Progenitor cell of endocrine pancreas (in vitro differentiated cells): ENCODE data around the gene HAPLN1. TPM values are rescaled to one million over a fixed set of nuclear protein-coding genes. Genes with fewer than 3 reads are reported as not detected.

Source experiments
- DNase-seq: peaks from one replicate; pipeline ENCODE4 v3.0.0; 2021; ENCODE audit warnings: low spot score; ENCODE audit not compliant: unreplicated experiment
- H3K27ac Mint-ChIP-seq: 2 replicates; pipeline ENCODE4 v1.8.0; 2021; ENCODE audit warnings: mild to moderate bottlenecking, moderate library complexity, mixed read lengths
- H3K27me3 Mint-ChIP-seq: 2 replicates; pipeline ENCODE4 v1.8.0; 2021; ENCODE audit warnings: mixed read lengths
- H3K36me3 Mint-ChIP-seq: 2 replicates; pipeline ENCODE4 v1.8.0; 2022; ENCODE audit warnings: mixed read lengths; ENCODE audit not compliant: insufficient read depth
- H3K4me1 Mint-ChIP-seq: 2 replicates; pipeline ENCODE4 v1.8.0; 2021; ENCODE audit warnings: low read depth, mixed read lengths
- H3K4me3 Mint-ChIP-seq: 2 replicates; pipeline ENCODE4 v1.8.0; 2021; ENCODE audit warnings: low read depth, mild to moderate bottlenecking, moderate library complexity, mixed read lengths
- H3K9me3 Mint-ChIP-seq: 2 replicates; pipeline ENCODE4 v1.8.0; 2021; ENCODE audit warnings: low read depth, mixed read lengths
- total RNA-seq: library from RNA; stranded (reverse); gene quantifications from 2 replicates; pipeline ENCODE4 v1.2.1, GENCODE V29; 2021
- TF ChIP-seq, protein P1 (sequence below): fragments of 200-600 bp; sonication (generic); IDR thresholded peaks from one replicate; pipeline ENCODE4 v1.5.0; 2021; ENCODE audit warnings: antibody characterized with exemption, mild to moderate bottlenecking; ENCODE audit not compliant: unreplicated experiment

Gene HAPLN1
- total RNA-seq, 1 donor from 2014 or later, result 0.89 TPM

DNA sequence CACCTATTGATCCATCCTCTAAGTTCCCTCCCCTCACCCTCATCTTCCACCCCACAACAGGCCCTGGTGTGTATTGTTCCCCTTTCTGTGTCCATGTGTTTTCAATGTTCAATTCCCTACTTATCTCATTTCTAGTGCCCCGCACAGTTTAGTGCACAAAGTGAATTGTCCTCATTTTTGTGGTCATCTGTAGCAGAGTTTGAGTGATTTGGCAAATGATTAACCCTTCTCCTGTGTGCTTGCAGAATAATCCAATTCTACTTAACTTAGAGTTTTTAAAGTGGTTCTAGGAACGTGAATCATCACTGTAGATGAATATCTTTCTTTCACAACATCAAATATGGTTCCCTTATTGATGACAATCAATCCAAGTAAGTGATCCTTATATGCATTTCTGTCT, 6.3 kb upstream of the HAPLN1 start:
- Mint-ChIP-seq H3K27me3 (no peaks in the 10 kb centered on the region), H3K9me3 (no peaks in the 10 kb centered on the region), H3K4me3 (no peak overlapping the region), H3K36me3 (no peaks in the 10 kb centered on the region), H3K27ac (no peak overlapping the region), H3K4me1 (peaks cover 6% of the 10 kb centered on the region)
- DNase-seq, result no peak
- TF ChIP-seq, protein P1, sequence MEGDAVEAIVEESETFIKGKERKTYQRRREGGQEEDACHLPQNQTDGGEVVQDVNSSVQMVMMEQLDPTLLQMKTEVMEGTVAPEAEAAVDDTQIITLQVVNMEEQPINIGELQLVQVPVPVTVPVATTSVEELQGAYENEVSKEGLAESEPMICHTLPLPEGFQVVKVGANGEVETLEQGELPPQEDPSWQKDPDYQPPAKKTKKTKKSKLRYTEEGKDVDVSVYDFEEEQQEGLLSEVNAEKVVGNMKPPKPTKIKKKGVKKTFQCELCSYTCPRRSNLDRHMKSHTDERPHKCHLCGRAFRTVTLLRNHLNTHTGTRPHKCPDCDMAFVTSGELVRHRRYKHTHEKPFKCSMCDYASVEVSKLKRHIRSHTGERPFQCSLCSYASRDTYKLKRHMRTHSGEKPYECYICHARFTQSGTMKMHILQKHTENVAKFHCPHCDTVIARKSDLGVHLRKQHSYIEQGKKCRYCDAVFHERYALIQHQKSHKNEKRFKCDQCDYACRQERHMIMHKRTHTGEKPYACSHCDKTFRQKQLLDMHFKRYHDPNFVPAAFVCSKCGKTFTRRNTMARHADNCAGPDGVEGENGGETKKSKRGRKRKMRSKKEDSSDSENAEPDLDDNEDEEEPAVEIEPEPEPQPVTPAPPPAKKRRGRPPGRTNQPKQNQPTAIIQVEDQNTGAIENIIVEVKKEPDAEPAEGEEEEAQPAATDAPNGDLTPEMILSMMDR, result no peak

DNA sequence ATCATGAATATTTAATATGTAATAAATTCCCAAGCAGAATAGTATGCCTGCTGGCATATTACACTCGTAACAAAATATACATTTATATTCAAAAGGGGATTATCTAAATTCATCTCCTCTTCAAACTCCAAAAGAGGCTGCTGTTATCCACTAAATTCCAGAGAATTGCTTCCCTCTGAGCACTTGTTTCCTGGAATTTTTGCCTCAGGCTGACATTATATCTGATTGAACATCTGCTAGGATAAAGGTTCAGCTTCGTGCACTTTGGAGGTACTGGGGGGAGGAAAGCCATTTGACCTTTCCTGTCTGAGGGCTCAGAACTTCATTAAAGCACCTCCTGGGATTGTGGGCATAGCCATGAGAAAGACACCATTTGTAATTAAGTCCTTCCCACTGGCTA, 4.3 kb upstream of the HAPLN1 start:
- no peak overlapping the region for H3K4me3 Mint-ChIP-seq
- H3K9me3 Mint-ChIP-seq, result no peaks in the 10 kb centered on the region
- H3K27ac Mint-ChIP-seq, result no peak overlapping the region
- TF ChIP-seq, protein P1, result no peak
- peaks cover 15% of the 10 kb centered on the region for H3K27me3 Mint-ChIP-seq
- no peaks in the 10 kb centered on the region for H3K36me3 Mint-ChIP-seq
- no peak for DNase-seq
- peaks cover 15% of the 10 kb centered on the region for H3K4me1 Mint-ChIP-seq

DNA sequence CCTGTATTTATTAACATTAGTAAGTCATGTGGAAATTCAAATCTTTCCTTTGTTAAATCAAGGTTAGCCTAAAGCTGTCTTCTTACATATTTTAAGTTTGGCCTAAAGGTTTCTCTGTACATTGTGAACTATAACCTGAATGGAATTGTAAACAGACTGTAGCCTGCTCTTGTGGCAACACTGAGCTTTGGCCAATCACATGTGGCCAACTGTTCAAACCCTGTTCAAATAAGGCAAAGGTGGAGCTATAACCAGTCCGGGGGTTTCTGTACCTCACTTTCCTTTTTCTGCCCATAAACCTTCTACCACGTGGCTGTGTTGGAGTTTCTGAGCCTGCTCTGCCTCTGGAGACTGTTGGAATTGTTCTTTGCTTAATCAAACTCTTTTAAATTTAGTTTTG, 3.3 kb upstream of the HAPLN1 start:
- no peaks in the 10 kb centered on the region for H3K9me3 Mint-ChIP-seq
- no peak overlapping the region for H3K27ac Mint-ChIP-seq
- H3K4me3 Mint-ChIP-seq, result no peak overlapping the region
- DNase-seq, result no peak
- no peaks in the 10 kb centered on the region for H3K36me3 Mint-ChIP-seq
- peaks cover 15% of the 10 kb centered on the region for H3K4me1 Mint-ChIP-seq
- H3K27me3 Mint-ChIP-seq, result peaks cover 20% of the 10 kb centered on the region
- TF ChIP-seq, protein P1, result no peak

DNA sequence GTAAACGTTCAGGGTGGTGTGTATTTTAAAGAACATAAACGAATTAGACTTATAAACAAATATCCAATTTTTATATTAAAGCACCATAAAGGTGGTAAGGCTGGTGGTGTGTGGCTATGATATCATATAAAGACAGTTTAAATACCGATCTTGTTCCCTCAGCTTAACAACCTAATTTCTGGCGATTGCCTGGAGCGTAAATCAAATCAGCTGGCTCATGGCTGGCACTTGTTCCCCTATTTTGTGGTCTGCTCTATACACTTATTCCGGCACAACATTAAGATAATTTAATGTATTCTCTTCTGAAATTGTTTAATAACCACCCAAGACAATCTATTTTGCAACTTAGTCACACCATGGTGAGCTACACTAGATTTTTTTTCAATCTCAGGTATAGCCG, 2.4 kb upstream of the HAPLN1 start:
- DNase-seq, result no peak
- TF ChIP-seq, protein P1, result no peak
- H3K9me3 Mint-ChIP-seq, result no peaks in the 10 kb centered on the region
- peak overlapping the region; percentile 24 for H3K4me3 Mint-ChIP-seq
- H3K27ac Mint-ChIP-seq, result no peak overlapping the region
- H3K36me3 Mint-ChIP-seq, result no peaks in the 10 kb centered on the region
- peaks cover 21% of the 10 kb centered on the region for H3K27me3 Mint-ChIP-seq
- peaks cover 19% of the 10 kb centered on the region for H3K4me1 Mint-ChIP-seq

DNA sequence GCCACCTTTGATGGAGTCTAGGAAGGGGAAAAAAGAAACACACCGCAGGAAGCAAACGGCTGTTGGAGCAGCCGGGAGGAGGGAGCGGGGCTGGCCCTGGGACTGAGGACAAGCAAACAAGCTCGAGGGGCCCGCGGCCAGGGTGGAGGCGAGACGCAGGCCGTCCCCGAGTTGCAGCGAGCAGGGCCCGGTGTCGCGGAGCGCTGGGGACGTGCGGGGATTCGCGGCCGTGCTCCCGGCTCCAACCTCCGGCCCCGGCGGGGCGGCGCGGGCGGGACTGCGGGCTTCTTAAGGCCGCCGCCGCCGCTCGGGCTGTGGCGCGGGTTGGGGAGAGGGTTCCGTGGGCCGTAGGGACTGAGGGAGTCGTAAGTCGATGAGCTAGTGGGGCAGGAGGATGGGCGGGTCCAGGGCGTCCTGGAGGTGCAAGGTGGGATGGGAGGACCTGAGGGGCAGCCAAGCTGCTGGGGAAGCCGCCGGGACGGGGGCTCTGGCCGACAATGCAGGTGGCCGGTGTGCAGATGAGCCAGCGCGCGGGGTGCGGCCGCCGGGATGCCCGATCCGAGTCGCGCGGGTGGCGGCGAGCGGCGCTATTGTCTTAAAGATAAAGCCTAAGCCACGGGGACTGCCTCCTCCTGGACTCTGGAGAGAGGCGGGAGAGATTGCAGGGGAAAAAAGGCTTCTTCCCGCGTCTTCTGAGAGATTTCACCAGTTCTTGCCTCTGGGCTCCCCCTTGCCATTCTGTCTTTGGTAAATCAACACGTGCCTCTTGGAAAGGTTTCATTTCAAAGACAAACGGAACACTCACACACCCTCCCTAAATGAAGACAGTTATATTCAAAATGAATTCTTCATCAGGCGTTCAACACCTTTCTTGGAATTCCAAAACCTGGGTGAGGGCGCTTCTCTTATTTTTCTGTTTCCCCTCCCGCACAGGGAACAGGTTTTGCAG, 1.6 kb upstream of the HAPLN1 start:
- H3K9me3 Mint-ChIP-seq, result no peaks in the 10 kb centered on the region
- no peaks in the 10 kb centered on the region for H3K36me3 Mint-ChIP-seq
- peaks cover 21% of the 10 kb centered on the region for H3K27me3 Mint-ChIP-seq
- TF ChIP-seq, protein P1, result peak; percentile 46
- H3K4me3 Mint-ChIP-seq, result peak overlapping the region; percentile 78
- DNase-seq, result peak; percentile 56
- peaks cover 21% of the 10 kb centered on the region for H3K4me1 Mint-ChIP-seq
- H3K27ac Mint-ChIP-seq, result peak overlapping the region; percentile 94
